ENCODE results near the gene EEF1E1.
"Not testable (repeated sequence)": the region's sequence is repeated elsewhere in the genome, so short reads cannot be mapped to it uniquely, and the experiment has no call there.

Gene EEF1E1

GRCh38 chr6:8061736-8062135 lies 40.6 kb downstream of the EEF1E1 start:
- no peak for DNase-seq

DNA sequence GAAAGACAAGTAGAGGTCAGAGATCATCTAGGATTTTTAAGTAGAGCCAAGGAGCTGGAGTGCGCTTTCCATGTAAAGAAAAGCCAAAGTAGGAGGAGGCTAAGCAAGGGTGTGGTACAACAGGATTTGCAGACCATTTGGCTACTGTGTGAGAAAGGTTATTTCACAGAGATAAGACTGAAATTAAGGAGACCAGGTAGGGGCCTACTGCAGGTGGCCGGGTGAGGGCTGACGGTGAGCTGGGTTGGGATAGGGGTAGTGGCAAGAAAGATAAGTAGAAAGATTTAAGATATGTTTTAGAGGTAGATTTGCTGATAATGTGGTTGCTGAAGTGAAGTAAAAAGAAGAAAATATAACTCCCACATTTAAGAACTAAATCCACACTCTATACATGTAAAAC lies 42.0 kb downstream of the EEF1E1 start:
- no peak for DNase-seq

- DNase-seq, result no peak
Measured at GRCh38 chr6:8059129-8059528, 43.2 kb downstream of the EEF1E1 start.

DNA sequence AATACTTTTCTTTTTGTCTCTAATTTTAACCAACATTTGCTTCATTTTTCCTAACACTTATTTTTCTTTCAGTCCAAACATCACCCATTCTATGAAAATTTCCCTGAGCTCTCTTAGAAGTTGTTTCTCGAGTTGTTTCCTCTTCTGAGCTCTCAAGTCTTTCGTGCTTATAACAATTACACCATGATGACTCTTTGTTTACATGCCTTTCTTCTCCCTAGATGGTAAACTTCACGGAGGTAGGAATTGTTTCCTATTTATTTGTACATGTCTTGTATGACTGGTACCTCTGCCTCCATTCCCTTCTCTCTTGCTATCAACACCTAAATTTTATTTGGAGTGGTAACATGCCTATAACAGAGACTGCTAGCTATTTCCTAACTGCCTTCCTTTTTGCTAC lies 44.6 kb downstream of the EEF1E1 start:
- DNase-seq, result no peak

DNA sequence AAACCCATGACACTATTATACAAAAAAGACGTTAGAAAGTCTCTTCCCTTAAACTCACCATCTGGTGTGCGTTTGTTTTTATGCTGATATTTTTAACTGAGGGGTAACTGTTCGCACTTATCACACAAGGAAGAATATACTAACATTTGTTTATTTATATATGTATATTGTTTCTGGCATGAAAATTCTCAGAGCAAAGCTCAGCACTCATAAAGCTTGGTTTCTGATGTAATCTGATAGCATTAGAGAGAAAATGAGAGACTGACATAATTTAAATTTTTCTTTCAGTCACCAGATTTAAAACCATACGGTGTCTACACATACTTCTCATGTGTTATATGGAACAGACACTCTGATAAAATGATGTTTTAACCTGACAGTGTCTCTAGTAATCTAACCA lies 45.1 kb downstream of the EEF1E1 start:
- no peak for DNase-seq

- DNase-seq, result no peak
Measured at GRCh38 chr6:8054276-8054675, 48.1 kb downstream of the EEF1E1 start.

- DNase-seq, result no peak
Measured at GRCh38 chr6:8047541-8048292, 54.6 kb downstream of the EEF1E1 start.

GRCh38 chr6:8045769-8046168 lies 56.6 kb downstream of the EEF1E1 start:
- not testable (repeated sequence) for DNase-seq

DNA sequence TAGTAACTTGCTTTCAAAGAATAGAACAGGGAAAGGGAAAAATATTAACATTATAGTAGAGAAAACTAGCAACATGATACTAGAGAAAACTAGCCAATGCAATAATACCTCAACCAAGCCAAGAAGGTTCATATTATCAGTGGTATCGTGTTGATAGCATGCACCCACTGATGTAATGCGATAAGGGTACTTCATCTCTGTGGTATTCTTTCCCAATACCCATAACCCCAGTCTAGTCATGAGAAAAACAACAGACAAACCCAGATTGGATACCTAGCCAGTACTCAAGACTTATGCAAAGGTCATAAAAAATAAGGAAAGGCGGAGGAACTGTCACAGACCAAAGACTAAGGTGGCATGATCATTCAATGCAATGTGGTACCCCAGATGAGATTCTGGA lies 59.1 kb downstream of the EEF1E1 start:
- no peak for DNase-seq

DNA sequence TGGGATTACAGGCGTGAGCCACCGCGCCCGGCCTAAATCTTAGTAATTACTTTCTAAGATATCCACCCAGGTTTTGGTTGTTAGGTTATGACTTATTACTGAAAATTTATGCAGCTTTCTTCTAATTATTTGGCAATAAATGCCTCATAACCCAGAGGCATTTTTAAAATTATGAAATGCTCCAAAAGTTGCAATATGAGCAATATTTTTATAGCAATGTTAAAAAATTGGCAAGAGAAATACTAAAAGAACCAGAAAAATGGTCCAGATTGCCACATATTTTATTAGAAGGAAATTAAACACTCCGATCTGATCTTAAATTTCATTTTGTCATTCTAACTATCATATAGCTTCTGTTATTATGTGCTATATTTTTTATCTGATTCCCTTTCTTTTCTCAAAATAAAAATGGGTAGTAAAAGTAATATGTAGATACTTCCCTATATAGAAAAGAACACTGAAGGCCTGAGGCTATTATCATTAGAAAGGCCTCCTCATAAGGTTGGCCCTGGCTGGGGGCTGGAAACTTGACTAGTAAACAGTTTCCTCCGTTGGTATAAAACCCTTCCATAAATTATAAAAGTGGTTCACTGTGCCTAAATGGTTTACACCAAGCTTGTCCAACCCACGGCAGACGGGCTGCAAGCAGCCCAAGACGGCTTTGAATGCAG lies 60.3 kb downstream of the EEF1E1 start:
- no peak for DNase-seq

DNA sequence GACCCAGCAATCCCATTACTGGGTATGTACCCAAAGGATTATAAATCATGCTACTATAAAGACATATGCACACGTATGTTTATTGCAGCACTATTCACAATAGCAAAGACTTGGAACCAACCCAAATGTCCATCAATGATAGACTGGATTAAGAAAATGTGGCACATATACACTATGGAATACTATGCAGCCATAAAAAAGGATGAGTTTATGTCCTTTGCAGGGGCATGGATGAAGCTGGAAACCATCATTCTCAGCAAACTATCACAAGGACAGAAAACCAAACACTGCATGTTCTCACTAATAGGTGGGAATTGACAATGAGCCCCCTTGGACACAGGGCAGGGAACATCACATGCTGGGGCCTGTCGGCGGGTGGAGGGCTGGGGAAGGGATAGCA lies 68.2 kb downstream of the EEF1E1 start:
- not testable (repeated sequence) for DNase-seq

- DNase-seq, result no peak
Measured at GRCh38 chr6:8030920-8031319, 71.4 kb downstream of the EEF1E1 start.

Data from CD4-positive, alpha-beta T cell treated with Interleukin-17A for 4 hours (primary cell).